Measurements from ENCODE around the gene HLA-F.

The HLA-F gene

DNA sequence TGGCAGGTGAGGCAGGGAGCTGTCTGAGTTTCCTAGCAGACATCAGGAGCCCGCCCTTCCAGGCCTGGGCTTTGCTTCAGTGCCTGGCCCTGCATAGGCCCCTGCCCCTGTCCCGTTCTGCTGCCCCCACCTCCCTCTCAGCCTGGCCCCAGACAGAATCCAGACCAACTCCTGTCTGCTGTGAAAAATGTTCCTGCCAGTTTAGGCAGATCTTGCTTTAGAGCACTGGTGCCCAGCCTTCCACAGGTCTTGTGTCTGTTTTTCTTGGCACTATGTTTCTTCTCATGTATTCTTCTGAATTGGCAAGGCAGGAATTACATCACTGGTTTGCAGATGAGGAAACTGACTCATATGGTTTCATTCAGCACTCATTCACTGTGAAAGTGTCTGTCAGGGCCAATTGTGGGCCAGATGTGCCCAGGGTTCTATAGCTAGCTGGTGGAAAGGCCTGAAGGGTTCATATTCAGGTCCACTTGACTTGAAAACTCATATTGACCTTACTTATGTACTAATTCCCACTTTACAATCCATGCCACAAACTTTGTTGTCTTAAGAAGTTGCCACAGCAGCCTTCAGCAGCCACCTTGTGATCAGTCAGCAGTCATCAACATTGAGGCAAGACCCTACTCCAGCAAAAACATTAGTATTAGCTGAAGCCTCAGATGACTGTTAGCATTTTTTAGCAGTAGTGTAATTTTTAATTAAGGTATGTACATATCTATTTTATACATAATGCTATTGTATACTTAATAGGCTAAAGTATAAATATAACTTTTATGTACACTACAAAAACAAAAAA is 40.5 kb downstream of the HLA-F start:
- no peak for DNase-seq (ENCODE audit: low spot score)

DNA sequence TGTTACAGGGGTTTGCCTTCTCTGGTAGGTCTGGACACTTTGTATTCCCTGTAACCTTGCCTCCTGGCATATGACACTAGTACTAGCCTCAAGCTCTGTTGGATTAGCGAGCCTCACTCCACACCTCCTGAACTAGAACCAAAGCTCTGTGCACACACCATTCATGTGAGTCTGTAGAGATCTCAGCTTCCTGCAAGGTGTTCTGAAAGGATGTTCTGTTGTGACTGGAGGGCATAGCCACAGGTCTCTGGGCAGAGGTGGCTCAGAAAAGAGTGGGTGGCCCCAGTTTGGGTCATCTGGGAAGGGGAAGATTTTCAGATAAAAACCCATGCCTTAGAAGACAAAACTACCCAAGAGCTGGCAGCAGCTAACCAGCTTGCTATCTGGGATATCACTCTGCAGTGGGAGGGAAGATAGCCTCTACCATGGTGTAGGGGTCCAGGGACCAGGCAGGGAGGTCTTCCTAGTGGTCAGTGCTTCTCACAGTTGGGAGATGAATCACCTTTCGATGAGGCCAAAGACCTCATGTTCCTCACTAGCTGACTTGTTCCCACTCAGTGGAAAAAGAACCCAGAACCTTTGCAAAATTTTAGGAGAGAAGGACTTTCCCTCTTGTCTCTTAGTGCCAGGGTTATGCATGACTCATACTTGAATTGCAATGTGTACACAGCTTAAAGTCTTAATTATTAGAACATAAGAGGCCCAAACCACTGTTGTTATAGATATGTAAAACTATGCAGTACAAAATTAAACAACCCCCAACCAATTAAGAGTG is 41.4 kb downstream of the HLA-F start:
- DNase-seq (ENCODE audit: low spot score): no peak

DNA sequence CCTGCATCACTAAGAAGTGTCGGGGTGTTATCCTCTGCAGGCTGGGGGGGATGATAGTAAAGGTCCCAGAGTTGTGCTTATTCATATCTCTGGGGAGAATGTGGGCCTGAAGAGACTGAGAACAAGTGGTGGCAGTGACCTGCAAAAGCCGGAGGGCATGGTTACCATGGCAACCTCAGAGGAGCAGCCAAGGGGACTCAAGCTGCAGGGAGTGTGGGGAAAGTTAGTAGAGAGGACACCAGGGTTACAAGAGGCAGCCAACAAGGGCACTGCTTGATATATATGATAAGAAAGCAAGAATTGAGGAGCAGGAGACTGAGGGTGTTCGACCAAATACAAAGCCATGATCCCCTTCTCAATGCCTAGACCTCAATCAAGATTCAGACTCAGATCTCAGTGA is 46.1 kb downstream of the HLA-F start:
- no peak for DNase-seq (ENCODE audit: low spot score)

DNA sequence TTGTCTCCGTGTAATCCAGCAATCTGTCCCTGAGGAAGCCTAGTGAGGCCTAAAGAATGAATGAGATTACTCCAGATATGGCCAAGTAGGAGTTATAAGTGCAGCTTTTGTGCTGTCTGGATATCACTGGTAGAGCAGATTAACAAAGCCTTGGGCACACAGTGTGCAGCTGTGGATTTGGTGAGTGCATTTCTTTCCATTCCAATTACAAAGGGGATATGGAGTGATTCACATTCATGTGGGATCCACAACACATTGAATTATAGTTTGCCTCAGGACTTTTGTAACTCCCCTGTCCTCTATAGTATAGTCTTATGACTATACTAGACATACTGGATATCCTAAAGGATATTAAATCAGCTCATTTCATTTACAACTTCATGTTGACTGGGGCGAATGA is 47.1 kb downstream of the HLA-F start:
- DNase-seq (ENCODE audit: low spot score): no peak

DNA sequence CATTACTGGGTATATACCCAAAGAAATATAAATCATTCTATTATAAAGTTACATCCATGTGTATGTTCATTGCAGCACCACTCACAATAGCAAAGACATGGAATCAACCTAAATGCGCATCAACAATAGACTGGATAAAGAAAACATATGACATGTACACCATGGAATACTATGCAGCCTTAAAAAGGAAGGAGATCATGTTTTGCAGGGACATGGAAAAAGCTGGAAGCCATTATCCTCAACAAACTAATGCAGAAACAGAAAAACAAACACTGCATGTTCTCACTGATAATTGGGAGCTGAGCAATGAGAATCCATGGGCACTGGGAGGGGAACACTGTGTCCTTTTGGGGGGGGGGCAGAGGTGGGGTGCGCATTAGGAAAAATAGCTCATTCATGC is 53.5 kb downstream of the HLA-F start:
- DNase-seq (ENCODE audit: low spot score): no peak

Measured in CD4-positive, alpha-beta T cell treated with Interleukin-15 for 4 hours (primary cell).